Lower leg skin (tissue), 3 donors: ENCODE results near the gene GTF2H2.
"Not testable (repeated sequence)": the region's sequence is repeated elsewhere in the genome, so short reads cannot be mapped to it uniquely, and the experiment has no call there.

Experiments
- CTCF ChIP-seq, 3 donors: fragments of 450-650 bp; IDR thresholded peaks; one replicate each; pipeline ENCODE4 v1.5.1; 2016; ENCODE audit warnings: antibody characterized with exemption in 3 of 3, mild to moderate bottlenecking in 3 of 3, moderate library complexity in 2 of 3
- POLR2A ChIP-seq, 2 donors: fragments of 450-650 bp; IDR thresholded peaks; one replicate each; pipeline ENCODE4 v1.6.1; 2016 to 2017; ENCODE audit warnings: antibody characterized with exemption in 2 of 2, mild to moderate bottlenecking in 1 of 2, moderate library complexity in 1 of 2

GRCh38 chr5:71082898-71083297, 15.4 kb upstream of the GTF2H2 start:
- TF ChIP-seq CTCF, POLR2A (IDR thresholded peaks at IDR 0.05): not testable (repeated sequence)
